ENCODE results near the gene MSANTD1.

The MSANTD1 gene

DNA sequence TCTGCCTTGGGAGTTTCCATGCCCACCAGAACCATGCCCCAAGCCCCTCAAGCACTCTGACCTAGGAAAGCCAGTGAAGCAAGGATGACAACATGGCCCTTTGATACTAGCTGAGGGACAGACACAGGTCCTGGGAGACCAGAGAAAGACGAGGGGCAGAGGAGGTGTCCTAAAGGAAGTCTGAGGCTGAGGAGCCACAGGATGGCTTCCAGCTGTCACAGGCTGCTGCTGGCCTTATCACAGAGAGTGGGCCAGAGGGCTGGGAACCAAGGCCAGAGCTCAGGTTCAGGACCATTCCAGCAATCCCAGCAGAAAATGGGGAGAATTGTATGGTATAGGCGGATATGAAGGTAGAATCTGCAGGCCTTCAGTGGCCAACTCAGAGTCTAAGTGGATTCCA is 31.7 kb upstream of the MSANTD1 start:
- DNase-seq (ENCODE audit: low read depth): no peak

DNA sequence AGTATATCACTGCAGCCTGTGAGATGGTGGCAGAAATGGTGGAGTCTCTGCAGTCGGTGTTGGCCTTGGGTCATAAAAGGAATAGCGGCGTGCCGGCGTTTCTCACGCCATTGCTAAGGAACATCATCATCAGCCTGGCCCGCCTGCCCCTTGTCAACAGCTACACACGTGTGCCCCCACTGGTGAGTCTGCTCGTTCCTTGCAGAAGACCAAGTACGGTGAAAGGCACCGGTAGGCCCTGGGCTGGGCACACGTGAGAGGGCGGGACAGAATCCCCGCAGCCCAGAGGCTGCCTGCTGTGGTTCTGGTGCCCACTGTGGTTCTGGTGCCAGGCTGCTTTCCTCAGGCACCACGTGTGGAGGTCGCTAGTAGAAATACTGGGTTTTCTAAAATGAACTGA is 31.2 kb upstream of the MSANTD1 start:
- DNase-seq (ENCODE audit: low read depth): no peak

DNA sequence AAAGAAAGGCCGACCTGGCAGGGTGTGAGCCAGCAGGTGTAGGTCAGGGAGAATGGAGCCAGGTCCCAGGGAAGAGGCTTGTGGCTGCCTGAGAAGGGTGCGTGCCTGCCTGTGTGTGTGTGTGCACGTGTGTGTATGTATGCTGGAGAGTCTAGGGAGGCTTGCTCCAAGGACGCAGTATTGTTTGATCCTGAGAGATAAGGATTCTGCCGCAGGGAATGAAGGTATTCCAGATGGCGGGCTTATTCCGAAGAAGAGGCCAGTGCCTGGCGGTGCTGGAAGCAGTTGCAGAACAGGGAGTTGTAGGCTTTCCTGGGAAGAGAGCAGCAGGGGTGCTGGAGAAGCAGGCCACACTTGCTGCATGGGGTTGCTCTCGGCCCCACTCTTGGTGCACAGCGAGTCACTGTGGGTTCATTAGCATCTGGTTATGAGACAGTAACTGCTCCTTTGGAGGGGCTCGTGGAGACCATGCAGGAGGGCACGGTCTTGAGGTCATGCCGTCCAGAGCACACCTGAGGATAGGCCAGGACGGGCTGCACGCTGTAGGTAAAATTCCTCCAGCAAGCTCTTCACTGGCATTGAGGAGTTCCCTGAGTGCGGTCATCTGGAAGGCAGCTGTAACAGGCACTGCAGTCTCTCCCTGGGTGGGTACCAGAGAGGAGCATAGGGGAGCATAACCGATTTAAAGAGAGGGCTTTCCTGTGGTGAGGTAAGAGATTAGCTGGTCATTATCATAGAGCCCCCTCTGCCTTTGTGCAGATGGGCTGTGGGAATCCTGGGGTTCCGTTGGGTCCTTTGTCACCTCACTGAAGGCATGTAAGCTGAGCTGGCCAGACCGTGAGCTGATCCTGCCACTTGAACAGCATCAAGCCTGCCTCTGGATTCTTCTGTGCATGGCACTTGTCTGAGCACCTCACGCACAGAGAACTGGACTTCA is 29.9 kb upstream of the MSANTD1 start:
- DNase-seq (ENCODE audit: low read depth): no peak

DNA sequence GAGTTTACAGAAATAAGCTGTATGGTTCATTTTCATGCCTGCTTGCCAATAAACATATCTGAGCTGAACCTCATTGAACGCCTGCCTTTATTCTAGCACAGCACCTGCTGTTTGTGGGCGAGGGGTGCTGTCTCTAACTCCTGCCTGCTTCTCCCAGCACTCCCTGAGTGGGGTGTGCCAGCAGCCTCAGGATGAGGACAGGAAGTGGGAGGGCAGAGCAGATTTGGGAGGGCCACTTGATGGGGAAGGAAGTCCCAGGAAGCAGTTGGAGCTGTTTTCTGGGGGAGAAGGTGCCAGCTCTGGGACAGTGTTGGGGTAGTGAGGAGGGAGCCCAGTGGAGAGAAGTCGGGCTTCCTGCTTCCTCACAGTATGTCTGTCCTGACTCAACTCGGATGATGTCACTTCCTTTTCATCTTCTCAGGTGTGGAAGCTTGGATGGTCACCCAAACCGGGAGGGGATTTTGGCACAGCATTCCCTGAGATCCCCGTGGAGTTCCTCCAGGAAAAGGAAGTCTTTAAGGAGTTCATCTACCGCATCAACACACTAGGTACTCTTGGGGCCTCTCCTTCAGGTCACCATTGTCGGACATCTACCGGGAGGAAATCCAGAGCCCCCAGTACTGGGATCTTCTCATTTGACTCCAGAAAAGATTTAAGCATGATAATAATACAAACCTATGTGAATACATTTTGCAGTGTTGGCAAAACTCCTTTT is 29.0 kb upstream of the MSANTD1 start:
- no peak for DNase-seq (ENCODE audit: low read depth)

DNA sequence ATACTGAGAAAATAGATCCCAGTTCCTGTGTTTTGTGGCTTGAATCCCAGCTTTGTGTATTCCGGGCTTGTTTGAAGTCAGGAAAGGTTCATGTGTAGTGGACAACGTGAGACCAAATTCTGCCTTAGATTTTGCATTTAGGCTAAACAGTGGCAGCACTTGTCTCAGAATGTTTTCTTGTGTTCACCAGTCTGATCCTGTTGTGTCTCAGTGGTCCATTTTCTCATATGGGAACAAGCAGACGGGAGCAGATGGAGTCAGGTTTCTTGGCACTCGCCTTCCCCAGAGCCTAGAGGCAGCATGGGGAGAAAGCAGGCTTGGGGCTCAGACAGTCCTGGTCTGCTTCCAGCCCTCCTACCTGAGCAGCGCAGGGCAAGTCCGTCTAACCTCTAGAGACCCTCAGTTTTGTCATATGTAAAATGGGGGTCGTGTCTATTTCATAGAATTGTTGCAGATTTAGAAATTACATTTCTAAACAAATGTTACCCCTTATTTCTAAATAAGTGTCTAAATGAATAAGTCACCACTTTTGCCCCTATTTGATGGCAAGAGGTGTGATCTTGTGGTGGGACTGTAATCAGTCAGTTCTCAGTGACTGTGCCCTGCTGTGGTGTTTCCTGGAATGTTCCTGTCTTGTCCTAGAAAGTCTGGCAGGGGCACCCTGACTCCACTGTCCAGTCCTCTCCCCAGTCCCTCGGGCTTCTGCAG is 28.3 kb upstream of the MSANTD1 start:
- DNase-seq (ENCODE audit: low read depth): no peak

DNA sequence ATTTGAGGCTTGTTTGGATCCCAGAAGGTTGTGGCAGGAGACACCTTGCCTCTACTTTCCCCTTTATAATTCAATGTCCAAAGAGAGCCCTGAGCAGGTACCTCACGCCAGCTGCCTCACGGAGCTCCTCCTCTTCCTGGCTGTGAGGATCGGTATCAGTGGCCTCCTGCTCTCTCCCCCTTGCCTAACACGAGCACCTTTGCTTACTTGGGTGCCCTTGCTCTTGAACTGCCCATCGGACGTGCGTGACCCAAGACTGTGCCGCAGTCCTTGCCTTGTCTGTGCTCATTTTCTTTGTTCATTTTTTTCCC is 27.8 kb upstream of the MSANTD1 start:
- no peak for DNase-seq (ENCODE audit: low read depth)

DNA sequence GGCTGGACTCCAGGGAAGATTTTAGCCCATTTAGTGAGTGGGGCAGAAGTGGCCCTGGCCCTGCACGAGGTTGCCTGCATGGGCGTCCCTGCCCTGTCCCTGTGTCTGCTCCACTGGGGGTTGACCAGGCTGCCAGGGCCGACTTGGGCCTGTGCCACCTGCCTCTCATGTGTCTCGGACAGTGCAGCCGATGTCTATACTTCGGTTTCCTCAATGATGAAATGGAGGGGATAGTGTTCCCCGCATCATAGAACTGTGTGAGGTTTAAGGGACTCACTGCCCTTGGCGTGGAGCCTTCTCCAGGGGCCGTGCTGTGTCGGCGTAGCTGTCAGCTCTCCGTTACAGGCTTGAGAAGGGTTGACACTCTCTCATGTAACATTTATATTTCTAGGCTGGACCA is 27.0 kb upstream of the MSANTD1 start:
- DNase-seq (ENCODE audit: low read depth): no peak

DNA sequence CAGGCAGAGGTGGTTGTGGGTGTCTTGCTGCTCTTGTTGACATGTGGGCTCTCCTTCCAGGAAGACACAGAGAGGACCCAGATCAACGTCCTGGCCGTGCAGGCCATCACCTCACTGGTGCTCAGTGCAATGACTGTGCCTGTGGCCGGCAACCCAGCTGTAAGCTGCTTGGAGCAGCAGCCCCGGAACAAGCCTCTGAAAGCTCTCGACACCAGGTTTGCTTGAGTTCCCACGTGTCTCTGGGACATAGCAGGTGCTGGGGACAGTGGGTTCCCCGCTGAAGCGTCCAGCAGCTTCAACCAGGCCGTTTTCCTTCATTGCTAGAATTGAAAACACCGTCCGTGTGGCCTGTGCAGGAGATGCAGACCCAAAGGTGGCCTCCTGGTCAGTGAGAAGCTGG is 25.6 kb upstream of the MSANTD1 start:
- DNase-seq (ENCODE audit: low read depth): no peak

DNA sequence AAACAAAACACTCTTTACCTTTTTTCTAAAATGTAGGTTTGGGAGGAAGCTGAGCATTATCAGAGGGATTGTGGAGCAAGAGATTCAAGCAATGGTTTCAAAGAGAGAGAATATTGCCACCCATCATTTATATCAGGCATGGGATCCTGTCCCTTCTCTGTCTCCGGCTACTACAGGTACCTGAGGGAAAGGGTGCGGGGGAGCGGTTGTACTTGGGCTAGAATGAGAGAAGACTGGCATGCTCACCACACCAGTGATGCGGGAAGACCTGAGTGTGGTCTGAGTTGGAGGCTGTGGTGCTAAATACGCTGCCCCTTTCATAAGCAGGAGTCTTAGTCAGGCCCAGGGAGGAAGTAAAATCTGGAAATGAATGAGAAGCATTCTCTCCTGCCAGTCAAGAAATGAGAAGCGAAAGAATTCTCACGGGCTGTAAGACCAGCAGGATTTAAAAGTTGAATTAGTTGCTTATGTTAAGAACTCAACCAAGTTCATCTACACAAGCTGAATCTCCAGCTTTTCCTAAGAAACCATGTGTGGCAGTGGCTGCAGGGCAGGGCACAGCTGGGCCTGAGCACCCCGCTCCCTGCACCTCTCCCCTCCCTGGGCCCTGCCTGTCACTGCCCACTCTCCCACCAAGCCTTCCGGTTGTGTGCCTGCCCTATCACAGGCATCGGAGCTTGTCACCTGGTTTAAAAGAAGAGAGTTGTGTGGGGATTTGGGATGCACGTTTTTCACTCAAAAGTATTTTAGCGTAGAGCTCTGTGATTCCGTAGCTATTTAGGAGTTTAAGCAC is 24.8 kb upstream of the MSANTD1 start:
- DNase-seq (ENCODE audit: low read depth): no peak

DNA sequence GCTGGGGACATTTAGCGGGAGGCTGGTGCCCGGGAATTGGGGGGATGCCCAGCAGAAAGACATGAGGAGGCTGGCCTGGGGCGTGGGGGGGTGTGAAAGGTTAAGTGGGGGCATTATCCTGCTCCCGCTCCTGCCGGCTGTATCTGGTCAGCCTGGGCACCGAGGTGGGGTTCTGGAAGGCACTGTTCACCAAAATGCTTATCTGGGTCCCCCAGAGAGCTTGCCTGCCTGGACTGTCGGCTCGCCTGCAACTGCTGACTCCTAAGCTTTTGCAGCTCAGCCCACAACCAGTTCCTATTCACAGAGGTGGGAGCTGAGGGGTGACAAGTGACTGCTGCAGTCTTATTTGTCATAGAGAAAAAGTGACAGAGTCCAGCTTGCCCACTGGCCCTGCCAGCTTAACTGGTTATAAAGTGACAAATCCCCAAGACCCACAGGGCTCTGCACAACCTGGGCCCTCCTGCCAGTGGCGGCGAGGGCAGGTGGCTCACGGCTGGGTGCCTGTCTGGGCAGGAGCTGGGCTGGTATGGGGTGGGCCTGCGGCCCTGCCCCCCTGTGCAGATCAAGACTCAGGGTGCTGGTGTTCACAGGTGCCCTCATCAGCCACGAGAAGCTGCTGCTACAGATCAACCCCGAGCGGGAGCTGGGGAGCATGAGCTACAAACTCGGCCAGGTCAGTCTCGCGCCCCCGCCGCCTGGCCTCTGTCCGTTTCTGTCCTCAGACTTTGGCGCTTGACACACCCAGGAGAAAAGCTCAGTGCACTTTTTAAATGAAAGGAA is 23.7 kb upstream of the MSANTD1 start:
- no peak for DNase-seq (ENCODE audit: low read depth)

DNA sequence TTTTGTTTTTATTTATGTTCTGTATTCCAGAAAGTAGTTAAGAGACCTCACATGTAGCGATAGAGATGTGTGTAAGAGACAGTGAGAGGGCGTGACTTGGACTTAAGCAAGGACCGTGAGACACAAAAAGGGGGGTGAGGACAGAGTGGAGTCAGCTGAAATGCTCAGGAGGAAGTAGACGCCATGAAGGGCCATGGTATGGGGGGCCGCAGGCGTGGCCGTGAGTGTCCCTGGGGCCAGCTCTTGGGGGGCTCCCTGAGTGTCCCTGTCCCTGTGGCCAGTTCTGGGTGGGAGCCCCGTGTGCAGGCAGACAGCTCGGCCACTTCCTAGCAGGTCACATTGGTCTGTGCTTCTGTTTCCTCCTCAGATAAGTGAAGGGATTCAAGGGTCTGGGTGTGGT is 23.0 kb upstream of the MSANTD1 start:
- DNase-seq (ENCODE audit: low read depth): no peak

DNA sequence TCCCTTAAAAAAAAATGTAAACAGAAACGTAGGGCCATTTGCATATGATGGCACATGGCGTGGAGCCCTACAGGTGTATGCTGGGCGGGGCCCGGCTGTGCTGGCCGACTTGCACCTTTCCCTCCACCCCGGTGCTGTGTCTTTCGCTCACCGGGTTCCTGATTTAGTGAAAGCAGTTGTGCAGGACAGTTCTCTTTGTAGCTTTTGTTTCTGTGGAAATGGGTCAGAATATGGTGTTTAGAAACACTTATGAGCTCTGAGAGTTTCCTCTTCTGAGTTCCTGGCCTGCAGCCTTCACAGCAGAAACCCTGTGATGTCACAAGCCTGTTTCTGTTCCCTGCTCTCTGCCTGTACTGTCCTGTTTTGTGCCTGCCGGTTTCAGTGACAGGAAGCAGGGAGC is 22.5 kb upstream of the MSANTD1 start:
- no peak for DNase-seq (ENCODE audit: low read depth)

DNA sequence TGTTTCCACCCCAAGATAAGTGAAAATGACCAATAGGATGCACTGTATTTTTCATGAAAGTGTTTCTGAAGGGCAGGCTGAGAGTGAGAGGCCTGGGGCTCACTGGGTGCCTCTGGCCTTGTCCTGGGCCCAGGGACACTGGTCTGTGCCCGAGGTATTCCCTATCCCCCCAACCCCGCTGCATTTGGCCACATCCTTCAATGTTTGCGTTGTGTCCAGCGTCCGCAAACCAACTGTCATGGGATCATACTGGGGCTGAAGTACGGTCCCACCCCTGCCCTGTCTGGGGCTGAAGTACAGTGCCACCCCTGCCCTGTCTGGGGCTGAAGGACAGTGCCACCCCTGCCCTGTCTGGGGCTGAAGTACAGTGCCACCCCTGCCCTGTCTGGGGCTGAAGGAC is 22.0 kb upstream of the MSANTD1 start:
- no peak for DNase-seq (ENCODE audit: low read depth)

DNA sequence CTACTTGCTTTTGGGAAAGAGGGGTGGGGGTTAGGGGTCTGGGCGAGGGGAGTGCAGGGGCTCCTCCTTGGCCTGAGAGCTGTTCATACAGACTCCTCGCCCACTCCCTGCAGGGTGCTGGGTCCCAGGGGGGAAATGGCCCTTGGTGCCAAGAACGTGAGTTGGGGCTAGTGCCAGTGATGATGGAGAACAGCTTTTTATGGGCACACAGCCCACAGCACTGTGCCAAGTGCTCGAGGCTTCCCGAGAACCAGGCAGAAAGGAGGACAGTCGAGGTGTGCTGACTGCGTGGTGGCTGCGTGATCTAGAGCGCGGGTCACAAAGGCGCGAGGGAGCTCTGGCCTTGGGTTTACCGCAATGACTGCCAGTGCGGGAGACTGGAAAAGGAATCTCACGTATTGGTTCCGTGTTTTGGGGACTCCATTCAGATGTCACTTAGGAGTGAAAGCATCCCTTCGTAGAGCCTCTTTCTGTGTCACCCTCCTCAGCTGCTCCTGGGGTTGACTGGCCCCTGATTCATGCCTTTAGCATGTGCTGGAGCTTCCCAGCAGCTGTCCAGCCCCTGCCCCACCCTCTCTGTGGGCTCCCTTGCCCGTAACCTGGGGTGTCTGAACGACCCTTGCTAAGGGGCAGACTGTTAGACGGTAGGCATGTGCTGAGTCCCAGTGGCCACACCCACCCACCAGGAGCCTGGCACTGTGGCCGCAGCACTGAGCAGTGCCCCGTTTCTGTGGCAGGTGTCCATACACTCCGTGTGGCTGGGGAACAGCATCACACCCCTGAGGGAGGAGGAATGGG is 20.9 kb upstream of the MSANTD1 start:
- DNase-seq (ENCODE audit: low read depth): no peak

DNA sequence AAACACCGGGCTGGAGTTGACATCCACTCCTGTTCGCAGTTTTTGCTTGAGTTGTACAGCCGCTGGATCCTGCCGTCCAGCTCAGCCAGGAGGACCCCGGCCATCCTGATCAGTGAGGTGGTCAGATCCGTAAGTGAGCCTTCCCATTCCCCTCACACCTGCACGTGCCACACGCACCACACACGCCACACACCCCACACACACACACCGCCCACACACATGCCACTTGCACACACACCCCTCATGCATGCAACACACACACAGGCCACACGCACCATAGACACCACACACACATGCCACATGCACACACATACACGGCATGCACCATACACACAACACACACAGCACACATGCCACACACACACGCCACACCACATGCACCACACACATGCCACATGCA is 20.1 kb upstream of the MSANTD1 start:
- no peak for DNase-seq (ENCODE audit: low read depth)

DNA sequence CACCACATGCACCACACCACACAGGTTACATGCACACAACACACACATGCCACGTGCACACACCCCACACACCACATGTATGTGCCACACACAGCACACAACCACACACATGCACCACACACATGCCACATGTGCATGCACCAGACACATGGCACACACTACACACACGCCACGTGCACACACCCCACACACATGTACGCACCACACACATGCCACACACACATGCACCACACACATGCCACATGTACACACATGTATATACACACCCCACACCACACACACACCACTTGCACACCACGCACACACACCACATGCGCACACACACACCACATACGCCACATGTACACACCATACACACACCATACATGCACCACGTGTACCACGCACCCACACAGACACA is 19.6 kb upstream of the MSANTD1 start:
- no peak for DNase-seq (ENCODE audit: low read depth)

DNA sequence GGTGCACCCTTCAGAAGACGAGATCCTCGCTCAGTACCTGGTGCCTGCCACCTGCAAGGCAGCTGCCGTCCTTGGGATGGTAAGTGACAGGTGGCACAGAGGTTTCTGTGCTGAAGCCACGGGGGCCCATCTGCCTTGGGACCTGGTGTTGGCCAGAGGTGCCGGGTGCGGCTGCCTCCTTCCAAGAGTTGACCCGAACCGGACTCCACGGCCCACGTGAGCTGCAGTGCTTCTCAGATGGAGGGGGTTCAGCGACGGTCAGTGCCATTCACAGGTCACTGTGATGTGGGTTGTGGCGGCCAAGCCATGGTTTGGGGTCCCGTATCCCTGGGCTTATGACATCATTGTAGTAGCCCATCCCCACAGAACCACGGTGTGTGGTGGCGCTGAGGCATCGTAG is 19.0 kb upstream of the MSANTD1 start:
- DNase-seq (ENCODE audit: low read depth): no peak

DNA sequence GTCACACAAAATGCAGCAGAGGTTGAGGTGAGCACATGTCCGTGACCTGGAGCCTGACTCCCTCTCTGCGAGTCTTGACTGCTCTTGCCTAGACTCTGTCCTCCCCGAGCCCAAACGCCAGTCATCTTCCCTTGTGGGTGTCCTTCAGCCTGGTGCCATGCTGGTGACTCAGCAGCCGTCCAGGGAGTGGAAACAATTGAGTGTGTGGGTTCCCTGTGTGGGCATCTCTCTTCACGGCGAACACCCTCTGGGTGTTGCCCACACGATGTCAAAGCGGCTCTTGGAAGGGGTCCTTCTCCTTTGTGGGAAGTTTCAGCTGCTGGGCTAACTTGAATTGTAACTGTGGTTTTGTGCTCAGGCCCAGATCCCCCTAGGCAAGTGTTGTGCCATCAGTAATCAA is 17.5 kb upstream of the MSANTD1 start:
- no peak for DNase-seq (ENCODE audit: low read depth)

DNA sequence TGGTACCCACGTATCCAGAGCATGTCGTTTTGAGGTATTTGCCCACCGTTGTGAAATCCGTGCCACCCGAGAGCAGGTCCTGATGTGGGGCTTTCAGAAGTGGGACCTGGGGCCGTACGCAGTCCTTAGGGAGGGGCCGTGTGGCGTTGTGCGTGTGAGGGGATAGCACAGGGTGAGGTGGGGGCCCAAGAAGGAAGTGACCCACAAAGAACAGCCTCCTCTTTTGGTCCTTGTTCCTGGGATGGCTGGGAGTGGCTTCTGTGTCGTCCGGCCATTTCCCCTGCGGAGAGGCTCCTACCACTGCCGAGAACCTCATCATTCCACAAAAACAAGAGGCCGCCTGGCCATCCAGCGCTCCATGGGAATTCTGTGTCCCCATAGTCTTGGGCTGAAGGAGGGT is 17.0 kb upstream of the MSANTD1 start:
- DNase-seq (ENCODE audit: low read depth): no peak

DNA sequence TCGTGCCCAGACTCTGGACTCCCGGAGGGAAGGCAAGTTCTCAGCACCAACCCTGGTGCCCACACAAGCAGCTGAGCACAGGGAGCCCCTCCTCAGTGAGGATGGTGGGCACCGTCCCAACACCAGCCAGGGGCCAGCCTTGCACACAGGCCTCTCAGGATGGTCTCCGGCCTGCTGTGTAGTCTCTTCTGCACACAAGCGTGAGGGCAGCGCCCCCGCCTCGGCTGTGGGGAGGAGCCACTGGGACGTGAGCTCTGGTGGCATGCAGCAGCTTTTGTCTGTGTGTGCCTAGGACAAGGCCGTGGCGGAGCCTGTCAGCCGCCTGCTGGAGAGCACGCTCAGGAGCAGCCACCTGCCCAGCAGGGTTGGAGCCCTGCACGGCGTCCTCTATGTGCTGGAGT is 16.1 kb upstream of the MSANTD1 start:
- DNase-seq (ENCODE audit: low read depth): no peak
